Neural cell (in vitro differentiated cells): ENCODE data around the gene SH3PXD2B. TPM values are rescaled to one million over a fixed set of nuclear protein-coding genes. Genes with fewer than 3 reads are reported as not detected.
"Not testable (repeated sequence)": the region's sequence is repeated elsewhere in the genome, so short reads cannot be mapped to it uniquely, and the experiment has no call there.

Experiments
- H2AFZ ChIP-seq: fragments of 200-600, 300-800 bp; sonication (generic), shearing (Covaris generic); 2 replicates; pipeline ENCODE4 v1.6.0; 2014; ENCODE audit warnings: low read depth, mild to moderate bottlenecking, antibody characterized with exemption, low read length, moderate library complexity
- H3F3A ChIP-seq: fragments of 200-600 bp; shearing (Covaris generic); 2 replicates; pipeline ENCODE4 v1.6.1; 2016; ENCODE audit warnings: mild to moderate bottlenecking, moderate library complexity, mixed read lengths, antibody characterized with exemption, low read length; ENCODE audit not compliant: insufficient read depth, poor library complexity, severe bottlenecking
- H3K27ac ChIP-seq: fragments of 200-600, 300-800 bp; sonication (generic), shearing (Covaris generic); 2 replicates; pipeline ENCODE4 v1.5.1; 2014; ENCODE audit warnings: mild to moderate bottlenecking, low read length, moderate library complexity
- H3K27me3 ChIP-seq: fragments of 300-800, 200-600 bp; sonication (generic), shearing (Covaris generic); 2 replicates; pipeline ENCODE4 v1.6.0; 2014; ENCODE audit warnings: mild to moderate bottlenecking, low read depth, low read length, moderate library complexity; ENCODE audit not compliant: insufficient read depth
- H3K36me3 ChIP-seq: fragments of 300-800, 200-600 bp; sonication (generic), shearing (Covaris generic); 2 replicates; pipeline ENCODE4 v1.5.1; 2014; ENCODE audit warnings: mild to moderate bottlenecking, antibody characterized with exemption, low read length, moderate library complexity; ENCODE audit not compliant: insufficient read depth
- H3K4me2 ChIP-seq: fragments of 300-800, 200-600 bp; sonication (generic), shearing (Covaris generic); 2 replicates; pipeline ENCODE4 v1.6.0; 2014; ENCODE audit warnings: mild to moderate bottlenecking, low read length
- H3K4me3 ChIP-seq: fragments of 300-800, 200-600 bp; sonication (generic), shearing (Covaris generic); 2 replicates; pipeline ENCODE4 v1.5.1; 2014; ENCODE audit warnings: mild to moderate bottlenecking, low read length, moderate library complexity
- H3K79me2 ChIP-seq: fragments of 200-600 bp; shearing (Covaris generic); replicated peaks from 2 replicates; pipeline ENCODE4 v1.6.0; 2014; ENCODE audit warnings: mild to moderate bottlenecking, low read length, moderate library complexity; ENCODE audit not compliant: insufficient read depth
- H3K9ac ChIP-seq: fragments of 300-800, 200-600 bp; sonication (generic), shearing (Covaris generic); 2 replicates; pipeline ENCODE4 v1.6.1; 2016; ENCODE audit warnings: mild to moderate bottlenecking, low read length, mixed read lengths
- H3K9me2 ChIP-seq: fragments of 200-600 bp; shearing (Covaris generic); 2 replicates; pipeline ENCODE4 v1.6.1; 2016; ENCODE audit warnings: mild to moderate bottlenecking, low read length, mixed read lengths; ENCODE audit not compliant: insufficient read depth
- H3K9me3 ChIP-seq: fragments of 200-600, 300-800 bp; sonication (generic), shearing (Covaris generic); 2 replicates; pipeline ENCODE4 v1.6.1; 2016; ENCODE audit warnings: mild to moderate bottlenecking, mixed run types, low read length, moderate library complexity, mixed read lengths
- H4K20me1 ChIP-seq: fragments of 200-600 bp; shearing (Covaris generic); 2 replicates; pipeline ENCODE4 v1.6.1; 2016; ENCODE audit warnings: mild to moderate bottlenecking, mixed run types; ENCODE audit not compliant: insufficient read depth
- CTCF ChIP-seq: fragments of 450-650 bp; IDR thresholded peaks from 2 replicates; pipeline ENCODE4 v1.5.1; 2014; ENCODE audit warnings: antibody characterized with exemption, mild to moderate bottlenecking, moderate library complexity; ENCODE audit not compliant: poor library complexity, severe bottlenecking
- EP300 ChIP-seq: fragments of 450-650 bp; conservative IDR thresholded peaks from 2 replicates; pipeline ENCODE4 v1.6.1; 2014; ENCODE audit warnings: antibody characterized with exemption, mild to moderate bottlenecking, moderate library complexity; ENCODE audit not compliant: poor library complexity, severe bottlenecking
- EZH2 ChIP-seq: fragments of 200-600, 300-800 bp; shearing (Covaris generic), sonication (generic); IDR thresholded peaks from 2 replicates; pipeline ENCODE4 v1.6.1; 2014; ENCODE audit warnings: antibody characterized with exemption, low read length, borderline replicate concordance, mild to moderate bottlenecking; ENCODE audit not compliant: insufficient read depth, poor library complexity, severe bottlenecking
- MXI1 ChIP-seq: fragments of 450-650 bp; conservative IDR thresholded peaks from 2 replicates; pipeline ENCODE4 v1.6.1; 2014; ENCODE audit warnings: antibody characterized with exemption, mild to moderate bottlenecking; ENCODE audit not compliant: poor library complexity, severe bottlenecking
- POLR2AphosphoS5 ChIP-seq: IDR thresholded peaks from 2 replicates; pipeline ENCODE4 v1.6.1; 2012
- RAD21 ChIP-seq: fragments of 450-650 bp; conservative IDR thresholded peaks from 2 replicates; pipeline ENCODE4 v1.6.1; 2014; ENCODE audit warnings: antibody characterized with exemption, mild to moderate bottlenecking, moderate library complexity
- REST ChIP-seq: IDR thresholded peaks from 2 replicates; pipeline ENCODE4 v1.6.1; 2012; ENCODE audit warnings: borderline replicate concordance
- SMC3 ChIP-seq: fragments of 450-650 bp; conservative IDR thresholded peaks from 2 replicates; pipeline ENCODE4 v1.6.1; 2014; ENCODE audit warnings: antibody characterized with exemption, mild to moderate bottlenecking, moderate library complexity; ENCODE audit not compliant: poor library complexity
- TAF1 ChIP-seq: IDR thresholded peaks from 2 replicates; pipeline ENCODE4 v1.6.1; 2012; ENCODE audit warnings: low read depth
- polyA plus RNA-seq: library from polyadenylated mRNA; depleted of rRNA; stranded (reverse); fragments of >200 nt; gene quantifications from 2 replicates; pipeline ENCODE4 v1.2.3, GENCODE V29; 2014

The SH3PXD2B gene
- polyA plus RNA-seq, 1 donor from 2014 or later = 11.7 TPM

GRCh38 chr5:172399826-172400225 is 54.5 kb downstream of the SH3PXD2B start:
- Histone ChIP-seq H3F3A (no peaks in the 10 kb centered on the region), H4K20me1 (no peaks in the 10 kb centered on the region), H3K36me3 (peaks cover 2% of the 10 kb centered on the region), H3K27ac (no peak overlapping the region), H3K27me3 (no peaks in the 10 kb centered on the region), H3K9me2 (no peaks in the 10 kb centered on the region), H3K79me2 (no peaks in the 10 kb centered on the region), H2AFZ (no peak overlapping the region), H3K4me2 (no peak overlapping the region), H3K9me3 (no peaks in the 10 kb centered on the region), H3K4me3 (no peak overlapping the region), H3K9ac (no peak overlapping the region)
- TF ChIP-seq RAD21 = no peak
- no peak for TF ChIP-seq REST
- TF ChIP-seq CTCF = no peak
- no peak for TF ChIP-seq TAF1
- TF ChIP-seq EP300 = no peak
- no peak for TF ChIP-seq SMC3
- no peak for TF ChIP-seq EZH2
- TF ChIP-seq MXI1 = no peak
- TF ChIP-seq POLR2AphosphoS5 = no peak

GRCh38 chr5:172399336-172399735 is 55.0 kb downstream of the SH3PXD2B start:
- H4K20me1 ChIP-seq = no peaks in the 10 kb centered on the region
- no peaks in the 10 kb centered on the region for H3K27me3 ChIP-seq
- no peak overlapping the region for H3K4me3 ChIP-seq
- no peak overlapping the region for H3K9ac ChIP-seq
- no peaks in the 10 kb centered on the region for H3K9me2 ChIP-seq
- no peak overlapping the region for H3K4me2 ChIP-seq
- H3K36me3 ChIP-seq = peaks cover 7% of the 10 kb centered on the region
- no peaks in the 10 kb centered on the region for H3F3A ChIP-seq
- no peaks in the 10 kb centered on the region for H3K79me2 ChIP-seq
- H3K27ac ChIP-seq = no peak overlapping the region
- no peak overlapping the region for H2AFZ ChIP-seq
- no peaks in the 10 kb centered on the region for H3K9me3 ChIP-seq
- TF ChIP-seq MXI1 = no peak
- no peak for TF ChIP-seq CTCF
- TF ChIP-seq REST = no peak
- TF ChIP-seq POLR2AphosphoS5 = no peak
- no peak for TF ChIP-seq EZH2
- TF ChIP-seq SMC3 = no peak
- TF ChIP-seq RAD21 = no peak
- TF ChIP-seq EP300 = no peak
- TF ChIP-seq TAF1 = no peak

- H3K79me2 ChIP-seq, H2AFZ ChIP-seq, H3K4me3 ChIP-seq, H3K27ac ChIP-seq, H3F3A ChIP-seq, H3K9ac ChIP-seq, H3K9me2 ChIP-seq, H3K4me2 ChIP-seq, H4K20me1 ChIP-seq, H3K9me3 ChIP-seq, H3K27me3 ChIP-seq: not testable (repeated sequence)
- peaks cover 11% of the 10 kb centered on the region for H3K36me3 ChIP-seq
Measured at GRCh38 chr5:172398645-172399044, 55.7 kb downstream of the SH3PXD2B start.
